ENCODE measurements around the gene CCDC80.
"Not testable (repeated sequence)": the region's sequence is repeated elsewhere in the genome, so short reads cannot be mapped to it uniquely, and the experiment has no call there.

Gene CCDC80

GRCh38 chr3:112675349-112675748, 34.4 kb upstream of the CCDC80 start:
- no peak for TF ChIP-seq CTCF (IDR thresholded peaks at IDR 0.05; ENCODE audit: insufficient read depth, missing control alignments)
- no peak for DNase-seq (ENCODE audit: insufficient read length, low spot score)
- no peak for FAIRE-seq

GRCh38 chr3:112672716-112673541, 32.0 kb upstream of the CCDC80 start:
- FAIRE-seq (no peak), DNase-seq (ENCODE audit: insufficient read length, low spot score) (no peak)

GRCh38 chr3:112671930-112672715, 31.2 kb upstream of the CCDC80 start:
- FAIRE-seq (no peak), DNase-seq (ENCODE audit: insufficient read length, low spot score) (no peak)
- TF ChIP-seq CTCF (IDR thresholded peaks at IDR 0.05; ENCODE audit: insufficient read depth, missing control alignments) = no peak

More at GRCh38 chr3:112672716-112673541, 32.0 kb upstream of the CCDC80 start:
- TF ChIP-seq CTCF (IDR thresholded peaks at IDR 0.05; ENCODE audit: insufficient read depth, missing control alignments) = no peak

GRCh38 chr3:112670824-112671223, 29.9 kb upstream of the CCDC80 start:
- no peak for FAIRE-seq
- DNase-seq (ENCODE audit: insufficient read length, low spot score) = no peak
- TF ChIP-seq CTCF (IDR thresholded peaks at IDR 0.05; ENCODE audit: insufficient read depth, missing control alignments) = no peak

GRCh38 chr3:112667599-112667998, 26.7 kb upstream of the CCDC80 start:
- DNase-seq (ENCODE audit: insufficient read length, low spot score) (no peak), FAIRE-seq (no peak)
- no peak for TF ChIP-seq CTCF (IDR thresholded peaks at IDR 0.05; ENCODE audit: insufficient read depth, missing control alignments)

GRCh38 chr3:112665009-112665408, 24.1 kb upstream of the CCDC80 start:
- DNase-seq (ENCODE audit: insufficient read length, low spot score); FAIRE-seq: not testable (repeated sequence)

GRCh38 chr3:112656043-112656442, 15.1 kb upstream of the CCDC80 start:
- TF ChIP-seq CTCF (IDR thresholded peaks at IDR 0.05; ENCODE audit: insufficient read depth, missing control alignments) = no peak

More at GRCh38 chr3:112656043-112656442, 15.1 kb upstream of the CCDC80 start:
- FAIRE-seq = no peak
- no peak for DNase-seq (ENCODE audit: insufficient read length, low spot score)
